Activated CD8-positive, alpha-beta T cell treated with anti-CD3 and anti-CD28 coated beads, Interleukin-2, amount 10 ng/mL, durations not matched to agents 7 days and 5 days (primary cell): ENCODE data around the gene PRKAR2A. TPM values are rescaled to one million over a fixed set of nuclear protein-coding genes. Genes with fewer than 3 reads are reported as not detected.

Experiments used
- ATAC-seq: fragments of 150-1000 bp; cut with Tn5 transposase; one replicate; pipeline ENCODE4 v1.10.0; 2021; ENCODE audit warnings: moderate library complexity
- CTCF ChIA-PET: fragments of 350-600 bp; sonication (Branson Sonifier 250); formaldehyde crosslinking; loops from one replicate; lab custom pipeline; 2021; ENCODE audit warnings: antibody characterized with exemption; lab: Charles Lee
- POLR2A ChIA-PET: fragments of 350-600 bp; sonication (Branson Sonifier 250); formaldehyde crosslinking; loops from one replicate; lab custom pipeline; 2021; ENCODE audit warnings: antibody characterized with exemption; lab: Charles Lee
- DNase-seq: peaks from one replicate; pipeline ENCODE4 v3.0.0-alpha.2; 2020
- H3K27ac Mint-ChIP-seq: one replicate; pipeline ENCODE4 v1.8.0; 2021; ENCODE audit warnings: mild to moderate bottlenecking, mixed read lengths
- H3K27me3 Mint-ChIP-seq: one replicate; pipeline ENCODE4 v1.8.0; 2021; ENCODE audit warnings: low read depth, mixed read lengths
- H3K36me3 Mint-ChIP-seq: one replicate; pipeline ENCODE4 v1.8.0; 2021; ENCODE audit warnings: low read depth, mixed read lengths
- H3K4me1 Mint-ChIP-seq: one replicate; pipeline ENCODE4 v1.8.0; 2021; ENCODE audit warnings: low read depth, mixed read lengths
- H3K4me3 Mint-ChIP-seq: one replicate; pipeline ENCODE4 v1.8.0; 2021; ENCODE audit warnings: mild to moderate bottlenecking, mixed read lengths
- H3K9me3 Mint-ChIP-seq: one replicate; pipeline ENCODE4 v1.8.0; 2022; ENCODE audit warnings: mixed read lengths; ENCODE audit not compliant: insufficient read depth
- total RNA-seq, 2 experiments: library from RNA; stranded (reverse); gene quantifications; one replicate each; pipeline ENCODE4 v1.2.3, GENCODE V29; 2021

PRKAR2A gene
- total RNA-seq, 2 experiments from 2014 or later = 35.9 to 40.2 TPM

GRCh38 chr3:48859206-48859605 lies 11.5 kb upstream of the PRKAR2A start:
- CTCF ChIA-PET = no interaction called here
- peaks cover 34% of the 10 kb centered on the region for H3K36me3 Mint-ChIP-seq

GRCh38 chr3:48858709-48859108 lies 11.0 kb upstream of the PRKAR2A start:
- DNase-seq (no peak), ATAC-seq (no peak)
- Mint-ChIP-seq H3K27me3 (no peaks in the 10 kb centered on the region), H3K36me3 (peaks cover 34% of the 10 kb centered on the region), H3K4me1 (peaks cover 7% of the 10 kb centered on the region), H3K4me3 (no peak overlapping the region), H3K27ac (no peak overlapping the region), H3K9me3 (no peaks in the 10 kb centered on the region)
- ChIA-PET POLR2A (no interaction called here), CTCF (no interaction called here)

More at GRCh38 chr3:48859206-48859605, 11.5 kb upstream of the PRKAR2A start:
- no peak for ATAC-seq
- Mint-ChIP-seq H3K27ac (no peak overlapping the region), H3K4me1 (peaks cover 7% of the 10 kb centered on the region), H3K4me3 (no peak overlapping the region), H3K27me3 (no peaks in the 10 kb centered on the region), H3K9me3 (no peaks in the 10 kb centered on the region)
- no peak for DNase-seq
- POLR2A ChIA-PET = no interaction called here

DNA sequence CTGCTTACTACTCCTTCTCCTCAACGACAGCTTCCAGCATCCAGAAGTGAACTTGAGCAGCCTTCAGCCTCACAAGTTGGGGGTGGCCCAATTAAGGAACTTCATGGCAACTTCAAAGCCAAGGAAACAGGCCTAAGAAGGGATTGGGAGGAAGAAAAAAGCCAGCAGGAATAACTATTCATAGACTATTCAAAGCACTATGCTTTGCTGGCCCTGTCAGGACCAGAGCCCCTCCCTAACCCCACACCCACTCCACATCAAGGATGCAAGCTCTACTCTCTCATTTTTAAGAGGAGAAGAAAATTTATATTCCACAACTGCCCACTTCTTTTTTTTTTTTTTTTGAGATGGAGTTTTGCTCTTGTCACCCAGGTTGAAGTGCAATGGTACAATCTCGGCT lies 10.0 kb upstream of the PRKAR2A start:
- no peak overlapping the region for H3K4me3 Mint-ChIP-seq
- ATAC-seq (no peak), DNase-seq (no peak)
- ChIA-PET POLR2A (interaction anchor here (0.7 kb wide), 1 partner anchor 41 kb away, joined by 3 read pairs; the partner anchor contains the start of gene SLC25A20), CTCF (no interaction called here)
- no peaks in the 10 kb centered on the region for H3K27me3 Mint-ChIP-seq
- H3K9me3 Mint-ChIP-seq = no peaks in the 10 kb centered on the region
- peaks cover 33% of the 10 kb centered on the region for H3K36me3 Mint-ChIP-seq
- H3K4me1 Mint-ChIP-seq = peaks cover 7% of the 10 kb centered on the region
- H3K27ac Mint-ChIP-seq = no peak overlapping the region

- H3K27me3 Mint-ChIP-seq = no peaks in the 10 kb centered on the region
- peaks cover 26% of the 10 kb centered on the region for H3K36me3 Mint-ChIP-seq
- peaks cover 7% of the 10 kb centered on the region for H3K4me1 Mint-ChIP-seq
- no peak for ATAC-seq
- CTCF ChIA-PET = interaction anchor here (1.0 to 1.5 kb wide), 4 partner anchors 41 to 117 kb away, joined by 3 to 4 read pairs (median 3); partner anchors contain the start of gene ARIH2
- H3K9me3 Mint-ChIP-seq = no peaks in the 10 kb centered on the region
- H3K4me3 Mint-ChIP-seq = no peak overlapping the region
- H3K27ac Mint-ChIP-seq = no peak overlapping the region
- POLR2A ChIA-PET = interaction anchor here (1.0 kb wide), 1 partner anchor 11 kb away, joined by 4 read pairs; no protein-coding TSS in a partner anchor
- no peak for DNase-seq
Observed at GRCh38 chr3:48856469-48856868, 8.8 kb upstream of the PRKAR2A start.

DNA sequence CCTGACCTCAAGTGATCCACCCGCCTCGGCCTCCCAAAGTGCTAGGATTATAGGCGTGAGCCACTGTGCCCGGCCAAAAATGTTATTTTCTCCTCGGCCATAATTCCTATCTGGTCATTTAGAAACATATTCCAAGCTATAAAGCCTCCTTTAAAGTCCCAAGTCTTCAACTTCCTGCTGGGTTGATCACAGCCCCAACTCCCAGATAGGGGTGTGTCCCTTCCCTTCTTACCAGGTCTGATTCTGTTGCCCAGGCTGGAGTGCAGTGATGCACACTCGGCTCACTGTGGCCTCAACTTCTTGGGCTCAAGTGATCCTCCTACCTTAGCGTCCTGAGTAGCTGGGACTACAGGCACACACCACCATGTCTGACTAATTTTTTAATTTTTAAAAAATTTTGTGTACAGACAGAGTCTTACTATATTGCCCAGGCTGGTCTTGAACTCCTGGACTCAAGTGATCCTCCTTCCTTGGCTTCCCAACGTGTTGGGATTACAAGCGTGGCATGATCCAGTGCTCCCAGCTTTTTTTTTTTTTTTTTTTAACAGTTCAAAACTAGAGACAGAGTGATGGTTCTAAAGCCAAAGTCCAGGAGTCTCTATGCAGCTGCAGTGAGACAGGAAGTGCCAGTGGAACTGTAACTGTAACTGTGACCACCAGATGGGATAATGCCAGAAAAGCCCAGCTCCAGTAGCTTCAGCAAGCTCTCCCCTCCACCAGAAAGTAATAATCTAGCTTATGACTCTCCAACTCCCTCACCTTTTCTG lies 8.2 kb upstream of the PRKAR2A start:
- no peaks in the 10 kb centered on the region for H3K27me3 Mint-ChIP-seq
- CTCF ChIA-PET = interaction anchor here (1.0 to 1.5 kb wide), 2 partner anchors 41 to 99 kb away, joined by 3 read pairs; no protein-coding TSS in a partner anchor
- POLR2A ChIA-PET = interaction anchor here (1.0 kb wide), 1 partner anchor 10 kb away, joined by 4 read pairs; no protein-coding TSS in a partner anchor

DNA sequence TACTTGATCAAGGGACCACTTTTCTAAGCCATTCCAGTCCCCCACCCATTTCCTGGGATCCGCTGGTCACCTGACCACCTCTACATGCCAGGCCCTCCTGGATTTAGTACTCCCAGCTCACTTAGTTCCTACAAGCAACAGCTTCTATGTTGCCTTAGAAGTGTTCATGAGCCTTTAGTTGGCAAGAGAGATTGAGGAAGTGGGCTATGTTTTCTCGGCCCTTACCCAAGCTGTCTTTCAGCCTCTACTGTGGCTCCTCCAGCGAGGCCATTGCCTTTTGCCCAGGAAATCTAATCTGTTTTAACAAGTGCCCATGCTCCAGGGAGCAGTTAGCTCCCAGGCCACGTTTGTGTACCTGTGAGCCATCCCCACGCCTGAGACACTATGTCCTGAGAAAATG lies 4.5 kb upstream of the PRKAR2A start:
- H3K4me3 Mint-ChIP-seq = no peak overlapping the region
- no peaks in the 10 kb centered on the region for H3K9me3 Mint-ChIP-seq
- POLR2A ChIA-PET = no interaction called here
- peaks cover 12% of the 10 kb centered on the region for H3K4me1 Mint-ChIP-seq
- H3K27me3 Mint-ChIP-seq = no peaks in the 10 kb centered on the region
- DNase-seq (no peak), ATAC-seq (no peak)
- CTCF ChIA-PET = interaction anchor here (0.8 kb wide), 1 partner anchor 40 kb away, joined by 3 read pairs; no protein-coding TSS in a partner anchor
- H3K36me3 Mint-ChIP-seq = peaks cover 7% of the 10 kb centered on the region
- no peak overlapping the region for H3K27ac Mint-ChIP-seq

More for the DNA sequence above, 8.2 kb upstream of the PRKAR2A start:
- Mint-ChIP-seq H3K36me3 (peaks cover 26% of the 10 kb centered on the region), H3K4me1 (peaks cover 7% of the 10 kb centered on the region), H3K27ac (peak overlapping the region; percentile 70), H3K4me3 (no peak overlapping the region), H3K9me3 (no peaks in the 10 kb centered on the region)
- ATAC-seq = no peak
- DNase-seq = no peak

GRCh38 chr3:48851407-48851806 lies 3.7 kb upstream of the PRKAR2A start:
- no peak overlapping the region for H3K4me3 Mint-ChIP-seq
- peaks cover 17% of the 10 kb centered on the region for H3K4me1 Mint-ChIP-seq
- H3K27ac Mint-ChIP-seq = no peak overlapping the region

DNA sequence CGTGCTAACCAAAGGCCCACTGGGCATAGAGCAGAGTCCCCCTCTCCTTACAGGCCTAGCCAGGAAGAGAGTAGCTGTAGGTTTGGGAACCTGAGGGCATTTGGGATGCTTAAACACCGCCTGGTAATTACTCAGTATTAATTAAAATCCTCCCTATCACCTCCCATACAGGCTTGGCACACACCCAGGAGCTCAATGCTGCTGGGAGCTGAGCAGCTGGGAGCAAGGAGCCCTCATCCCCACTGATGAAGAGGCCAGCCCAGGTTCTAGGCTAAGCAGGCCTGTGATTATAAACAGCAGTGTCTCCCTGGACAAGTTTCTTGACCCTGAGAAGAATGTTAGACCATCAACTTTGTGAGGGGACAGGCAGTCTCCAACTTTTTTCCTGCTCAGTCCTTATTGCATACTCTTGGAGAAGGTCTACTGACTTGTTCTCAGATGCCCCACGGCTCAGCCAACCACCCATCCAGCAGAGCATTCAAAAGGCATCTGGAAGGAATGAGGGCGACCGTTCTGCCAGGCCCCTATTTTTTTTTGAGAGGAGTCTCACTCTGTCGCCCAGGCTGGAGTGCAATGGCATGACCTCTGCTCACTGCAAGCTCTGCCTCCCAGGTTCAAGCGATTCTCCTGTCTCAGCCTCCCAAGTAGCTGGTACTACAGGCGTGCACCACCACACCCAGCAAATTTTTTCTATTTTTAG lies 1.3 kb upstream of the PRKAR2A start:
- no peaks in the 10 kb centered on the region for H3K9me3 Mint-ChIP-seq
- no peaks in the 10 kb centered on the region for H3K27me3 Mint-ChIP-seq
- POLR2A ChIA-PET = no interaction called here
- no peak for ATAC-seq
- no peak overlapping the region for H3K27ac Mint-ChIP-seq
- DNase-seq = no peak
- H3K4me1 Mint-ChIP-seq = peaks cover 28% of the 10 kb centered on the region
- peak overlapping the region; percentile 85 for H3K4me3 Mint-ChIP-seq
- H3K36me3 Mint-ChIP-seq = peaks cover 12% of the 10 kb centered on the region
- CTCF ChIA-PET = no interaction called here

More at GRCh38 chr3:48851407-48851806, 3.7 kb upstream of the PRKAR2A start:
- DNase-seq (no peak), ATAC-seq (no peak)
- POLR2A ChIA-PET = no interaction called here
- Mint-ChIP-seq H3K36me3 (peaks cover 2% of the 10 kb centered on the region), H3K27me3 (no peaks in the 10 kb centered on the region), H3K9me3 (no peaks in the 10 kb centered on the region)
- CTCF ChIA-PET = interaction anchor here (0.8 kb wide), 1 partner anchor 39 kb away, joined by 3 read pairs; no protein-coding TSS in a partner anchor

DNA sequence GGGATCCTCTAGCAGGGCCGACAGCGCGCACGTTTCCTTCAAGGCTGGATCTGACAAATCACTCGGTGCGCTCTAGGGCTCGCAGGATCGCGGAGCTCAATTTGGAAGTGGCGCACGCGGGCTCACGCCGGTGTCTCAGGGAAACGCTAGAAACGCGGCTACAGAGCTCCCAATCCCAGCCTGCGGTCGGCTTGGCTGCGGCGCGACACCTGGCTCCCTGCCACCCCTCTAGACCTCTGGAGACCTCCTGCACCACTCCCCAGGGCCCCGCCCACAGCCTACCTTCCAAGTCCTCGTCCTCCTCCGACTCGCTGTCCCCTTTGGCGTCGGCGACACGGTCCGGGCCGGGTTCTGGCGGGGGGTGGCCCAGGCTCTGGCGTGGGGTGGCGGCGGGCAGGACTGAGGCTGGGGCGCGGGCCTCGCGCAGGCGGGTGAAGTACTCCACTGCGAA lies 596 bp downstream of the PRKAR2A start:
- ATAC-seq (peak; percentile 68), DNase-seq (peak; percentile 57)
- Mint-ChIP-seq H3K4me1 (peaks cover 28% of the 10 kb centered on the region), H3K4me3 (peak overlapping the region; percentile 85), H3K36me3 (peaks cover 12% of the 10 kb centered on the region), H3K27ac (peak overlapping the region; percentile 77), H3K9me3 (no peaks in the 10 kb centered on the region), H3K27me3 (no peaks in the 10 kb centered on the region)
- POLR2A ChIA-PET = interaction anchor here (1.3 to 2.8 kb wide), 3 partner anchors 51 to 130 kb away, joined by 4 to 14 read pairs (median 6); partner anchors contain the start of genes ARIH2, IP6K2 and SLC25A20
- CTCF ChIA-PET = interaction anchor here (0.9 to 2.2 kb wide), 5 partner anchors 10 to 161 kb away, joined by 3 to 7 read pairs (median 5); partner anchors contain the start of gene SLC25A20

- DNase-seq = no peak
- H3K27me3 Mint-ChIP-seq = no peaks in the 10 kb centered on the region
- no peak overlapping the region for H3K4me3 Mint-ChIP-seq
- H3K36me3 Mint-ChIP-seq = peaks cover 12% of the 10 kb centered on the region
- ChIA-PET CTCF (interaction anchor here (0.9 to 1.3 kb wide), 2 partner anchors 12 to 53 kb away, joined by 3 to 4 read pairs; partner anchors contain the start of gene SLC25A20), POLR2A (interaction anchor here (1.0 to 2.8 kb wide), 2 partner anchors 11 to 53 kb away, joined by 4 to 14 read pairs; partner anchors contain the start of gene SLC25A20)
- no peak for ATAC-seq
- no peak overlapping the region for H3K27ac Mint-ChIP-seq
- peaks cover 28% of the 10 kb centered on the region for H3K4me1 Mint-ChIP-seq
- no peaks in the 10 kb centered on the region for H3K9me3 Mint-ChIP-seq
Observed at GRCh38 chr3:48845170-48845569, 2.5 kb downstream of the PRKAR2A start.

DNA sequence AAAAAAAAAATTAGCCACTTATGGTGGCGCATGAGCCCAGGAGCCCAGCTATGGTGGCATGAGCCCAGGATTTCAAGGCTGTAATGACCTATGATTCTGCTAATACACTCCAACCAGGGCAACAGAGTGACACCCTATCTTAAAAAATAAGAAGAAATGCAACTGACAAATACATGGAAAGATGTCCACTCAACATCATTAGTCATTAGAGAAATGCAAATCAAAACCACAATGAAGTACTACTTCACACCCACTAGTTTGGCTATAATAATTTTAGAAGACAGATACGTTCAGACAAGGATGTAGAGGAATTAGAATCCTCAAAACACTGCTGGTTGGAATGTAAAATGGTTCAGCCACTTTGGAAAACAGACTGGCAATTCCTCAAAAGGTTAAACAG lies 10.5 kb downstream of the PRKAR2A start:
- peaks cover 16% of the 10 kb centered on the region for H3K36me3 Mint-ChIP-seq
- ChIA-PET CTCF (interaction anchor here (0.9 kb wide), 1 partner anchor 11 kb away, joined by 3 read pairs; the partner anchor contains the start of gene PRKAR2A), POLR2A (no interaction called here)
- no peaks in the 10 kb centered on the region for H3K9me3 Mint-ChIP-seq
- no peak overlapping the region for H3K4me3 Mint-ChIP-seq
- no peak overlapping the region for H3K27ac Mint-ChIP-seq
- ATAC-seq (no peak), DNase-seq (no peak)
- H3K27me3 Mint-ChIP-seq = no peaks in the 10 kb centered on the region
- no peaks in the 10 kb centered on the region for H3K4me1 Mint-ChIP-seq
